H1 (cell line): ENCODE results near the gene ERN2. TPM values are rescaled to one million over a fixed set of nuclear protein-coding genes. Genes with fewer than 3 reads are reported as not detected.

ENCODE experiments used
- CTCF ChIA-PET: fragments of 300-600 bp; sonication (Branson Sonifier 250); formaldehyde crosslinking; loops from one replicate; lab custom pipeline; 2021; ENCODE audit not compliant: partially characterized antibody; lab: Charles Lee
- POLR2A ChIA-PET: fragments of 300-600 bp; sonication (Branson Sonifier 250); formaldehyde crosslinking; loops from one replicate; lab custom pipeline; 2021; ENCODE audit warnings: inconsistent platforms; ENCODE audit not compliant: partially characterized antibody; lab: Charles Lee
- DNase-seq, 2 experiments: peaks; one replicate each; pipeline versions ENCODE4 v3.0.0 to v3.0.0-alpha.2; 2010 to 2022; ENCODE audit warnings: low spot score in 2 of 2, low read depth in 1 of 2, mixed read lengths in 1 of 2
- FAIRE-seq: peaks from 2 replicates; lab custom pipeline; 2011; peaks lifted over from hg19 to GRCh38; lab: Jason Lieb, UNC
- H2AFZ ChIP-seq: 2 replicates; pipeline ENCODE4 v1.8.1; 2012; ENCODE audit warnings: low read length, inconsistent platforms
- H2AK5ac ChIP-seq: 2 replicates; pipeline ENCODE4 v1.6.1; 2013; ENCODE audit warnings: low read depth, low read length
- H2BK120ac ChIP-seq: replicated peaks from 2 replicates; pipeline ENCODE3; 2013; ENCODE audit warnings: low read depth, low read length, inconsistent platforms
- H2BK12ac ChIP-seq: 2 replicates; pipeline ENCODE4 v1.6.1; 2013; ENCODE audit warnings: low read depth, low read length
- H2BK15ac ChIP-seq: 2 replicates; pipeline ENCODE4 v1.6.1; 2013; ENCODE audit warnings: low read length
- H2BK20ac ChIP-seq: 2 replicates; pipeline ENCODE4 v1.6.1; 2013; ENCODE audit warnings: low read length
- H2BK5ac ChIP-seq: 2 replicates; pipeline ENCODE4 v1.6.1; 2013; ENCODE audit warnings: low read depth, low read length
- H3K14ac ChIP-seq: 2 replicates; pipeline ENCODE4 v1.6.1; 2013; ENCODE audit warnings: inconsistent platforms; ENCODE audit not compliant: insufficient read length
- H3K18ac ChIP-seq: 2 replicates; pipeline ENCODE4 v1.6.1; 2013; ENCODE audit warnings: low read length; ENCODE audit errors: extremely low read depth
- H3K23ac ChIP-seq: 2 replicates; pipeline ENCODE4 v1.6.1; 2013; ENCODE audit warnings: inconsistent platforms; ENCODE audit not compliant: insufficient read length
- H3K23me2 ChIP-seq: 2 replicates; pipeline ENCODE4 v1.6.1; 2013; ENCODE audit warnings: low read depth, low read length
- H3K27ac ChIP-seq: 2 replicates; pipeline ENCODE4 v1.6.1; 2011; ENCODE audit warnings: low read depth, low read length, inconsistent platforms
- H3K27me3 ChIP-seq, 4 experiments: replicated peaks in 1 of 4; 1 replicate in 1 of 4; 2 replicates in 3 of 4; pipeline versions ENCODE4 v1.6.1 to v1.8.1; 2011 to 2013; ENCODE audit warnings: low read length in 3 of 4, mild to moderate bottlenecking in 3 of 4, inconsistent platforms in 2 of 4, mixed read lengths in 2 of 4, moderate library complexity in 1 of 4; ENCODE audit not compliant: control insufficient read depth in 3 of 4, insufficient read depth in 3 of 4; ENCODE audit errors: extremely low read depth in 1 of 4
- H3K36me3 ChIP-seq, 4 experiments: 2 replicates each; pipeline versions ENCODE4 v1.6.1 to v1.8.1; 2011 to 2013; ENCODE audit warnings: mild to moderate bottlenecking in 4 of 4, low read length in 3 of 4, moderate library complexity in 2 of 4, control low read depth in 1 of 4, inconsistent platforms in 1 of 4; ENCODE audit not compliant: insufficient read depth in 4 of 4, control insufficient read depth in 2 of 4
- H3K4ac ChIP-seq: replicated peaks from 2 replicates; pipeline ENCODE3; 2013; ENCODE audit warnings: low read length, low read depth, mixed read lengths, inconsistent platforms; ENCODE audit not compliant: insufficient read length
- H3K4me1 ChIP-seq, 4 experiments: replicated peaks in 1 of 4; 1 replicate in 1 of 4; 2 replicates in 3 of 4; pipeline versions ENCODE4 v1.6.1 to v1.8.1; 2011 to 2013; ENCODE audit warnings: low read length in 3 of 4, inconsistent platforms in 2 of 4, mixed read lengths in 1 of 4; ENCODE audit not compliant: insufficient read depth in 4 of 4, control insufficient read depth in 3 of 4
- H3K4me2 ChIP-seq, 2 experiments: 2 replicates each; pipeline versions ENCODE4 v1.6.1 to v1.8.1; 2011 to 2013; ENCODE audit warnings: low read depth in 2 of 2, low read length in 2 of 2, control low read depth in 1 of 2, inconsistent platforms in 1 of 2, mild to moderate bottlenecking in 1 of 2; ENCODE audit not compliant: insufficient read depth in 1 of 2
- H3K4me3 ChIP-seq, 4 experiments: fragments of 200-600, 300-600 bp in 1 of 4; sonication (generic), shearing (Covaris generic), sonication (Bioruptor Twin) in 1 of 4; 2 replicates each; pipeline versions ENCODE4 v1.5.1 to v1.8.1; 2011 to 2016; ENCODE audit warnings: low read length in 4 of 4, low read depth in 3 of 4, control low read depth in 2 of 4, inconsistent platforms in 2 of 4, mild to moderate bottlenecking in 2 of 4, mixed read lengths in 1 of 4, moderate library complexity in 1 of 4; ENCODE audit not compliant: insufficient read depth in 2 of 4; ENCODE audit errors: extremely low read depth in 1 of 4
- H3K56ac ChIP-seq: replicated peaks from 2 replicates; pipeline ENCODE3; 2013; ENCODE audit warnings: low read depth, mild to moderate bottlenecking, mixed read lengths, low read length, inconsistent platforms; ENCODE audit not compliant: insufficient read length
- H3K79me1 ChIP-seq: 2 replicates; pipeline ENCODE4 v1.6.1; 2013; ENCODE audit warnings: low read depth, low read length, control low read depth
- H3K79me2 ChIP-seq, 2 experiments: 2 replicates each; pipeline versions ENCODE4 v1.6.1 to v1.8.1; 2012 to 2013; ENCODE audit warnings: low read length in 2 of 2, mild to moderate bottlenecking in 2 of 2, inconsistent platforms in 1 of 2; ENCODE audit not compliant: insufficient read depth in 2 of 2, control insufficient read depth in 1 of 2
- H3K9ac ChIP-seq, 4 experiments: replicated peaks in 1 of 4; 1 replicate in 1 of 4; 2 replicates in 3 of 4; pipeline versions ENCODE4 v1.6.1 to v1.8.1; 2011 to 2013; ENCODE audit warnings: low read depth in 3 of 4, low read length in 3 of 4, control low read depth in 2 of 4, mild to moderate bottlenecking in 2 of 4, moderate library complexity in 2 of 4, inconsistent platforms in 1 of 4; ENCODE audit errors: extremely low read depth in 1 of 4
- H3K9me3 ChIP-seq, 2 experiments: 2 replicates each; pipeline versions ENCODE4 v1.6.1 to v1.8.1; 2012 to 2013; ENCODE audit warnings: mild to moderate bottlenecking in 2 of 2, moderate library complexity in 2 of 2, control low read depth in 1 of 2, inconsistent platforms in 1 of 2, low read depth in 1 of 2, low read length in 1 of 2, mixed read lengths in 1 of 2; ENCODE audit not compliant: insufficient read depth in 2 of 2
- H4K20me1 ChIP-seq, 2 experiments: replicated peaks in 1 of 2; 2 replicates each; pipeline versions ENCODE3 to v1.8.1; 2011 to 2013; ENCODE audit warnings: inconsistent platforms in 2 of 2, low read length in 2 of 2, mild to moderate bottlenecking in 1 of 2; ENCODE audit not compliant: insufficient read depth in 2 of 2, control insufficient read depth in 1 of 2
- H4K5ac ChIP-seq: 2 replicates; pipeline ENCODE4 v1.6.1; 2013; ENCODE audit warnings: low read length, low read depth, mixed read lengths, inconsistent platforms; ENCODE audit not compliant: insufficient read length
- H4K8ac ChIP-seq: 2 replicates; pipeline ENCODE4 v1.8.0; 2013; ENCODE audit warnings: mild to moderate bottlenecking, moderate library complexity, low read length, inconsistent platforms; ENCODE audit not compliant: insufficient read depth; ENCODE audit errors: extremely low read depth
- H4K91ac ChIP-seq: replicated peaks from 2 replicates; pipeline ENCODE3; 2013; ENCODE audit warnings: low read length, mixed read lengths, inconsistent platforms; ENCODE audit not compliant: insufficient read length
- BRCA1 ChIP-seq: IDR thresholded peaks from 2 replicates; pipeline ENCODE4 v1.6.1; 2012; ENCODE audit warnings: low read depth, low read length, improper control_type of control experiment
- RBBP5 ChIP-seq: IDR thresholded peaks from 2 replicates; pipeline ENCODE4 v1.7.1; 2012; ENCODE audit warnings: low read depth, mild to moderate bottlenecking, inconsistent platforms, low read length, moderate library complexity, borderline replicate concordance
- SIN3A ChIP-seq, 2 experiments: IDR thresholded peaks in 1 of 2; conservative IDR thresholded peaks in 1 of 2; 2 replicates each; pipeline ENCODE4 v1.6.1; 2011 to 2012; ENCODE audit warnings: low read length in 2 of 2, improper control_type of control experiment in 1 of 2, low read depth in 1 of 2, mild to moderate bottlenecking in 1 of 2
- SRF ChIP-seq: IDR thresholded peaks from 2 replicates; pipeline ENCODE4 v1.6.1; 2011; ENCODE audit warnings: mild to moderate bottlenecking, low read depth, low read length, moderate library complexity
- TCF12 ChIP-seq: IDR thresholded peaks from 2 replicates; pipeline ENCODE4 v1.6.1; 2011; ENCODE audit warnings: low read depth, mild to moderate bottlenecking, low read length
- whole genome bisulfite sequencing, 2 experiments: shearing (Covaris generic) in 1 of 2; methylation state at CpG; one replicate each; pipeline versions ENCODE4 v1.1.6 to v1.1.7; 2013 to 2015; ENCODE audit warnings: low lambda C conversion rate in 2 of 2, mixed read lengths in 2 of 2, inconsistent platforms in 1 of 2, low coverage in 1 of 2, missing lambda C conversion rate in 1 of 2; ENCODE audit not compliant: insufficient replicate concordance in 2 of 2, insufficient coverage in 1 of 2, insufficient read length in 1 of 2; ENCODE audit errors: extremely low coverage in 1 of 2, missing lambda C conversion rate in 1 of 2; 5-methylcytosine and 5-hydroxymethylcytosine counted together
- polyA plus RNA-seq, 7 experiments: library from polyadenylated mRNA; depleted of rRNA in 3 of 7; stranded (reverse) in 5 of 7; unstranded in 2 of 7; fragments of >200 nt in 5 of 7; fragments of 200-250 nt in 2 of 7; gene quantifications; 1 replicate in 5 of 7; 2 replicates in 1 of 7; 4 replicates in 1 of 7; pipeline versions ENCODE4 v1.2.1 to v1.2.3, GENCODE V29; 2011 to 2013; ENCODE audit warnings: missing spikeins in 2 of 7, mixed read lengths in 2 of 7
- total RNA-seq: library from RNA; stranded (reverse); fragmentation: NEBNext Ultra II Directional; extraction: Animal tissue kit (Norgen Biotek cat#: 25700); gene quantifications from 2 replicates; pipeline ENCODE4 v1.2.1, GENCODE V29; 2021

Gene ERN2
- total and polyA plus RNA-seq, 2 of the 8 experiments (the other 6 are each of a cell fraction or from before 2014, with no cell fraction given) = 2.4 to 4.4 TPM

GRCh38 chr16:23734176-23734893 is 21.3 kb upstream of the ERN2 start:
- Histone ChIP-seq H3K4me2 (no peak overlapping the region), H3K4me3 (no peak overlapping the region), H3K56ac (no peak overlapping the region), H3K79me2 (no peaks in the 10 kb centered on the region), H3K4me1 (no peaks in the 10 kb centered on the region; a peak in 5 of 7 replicates), H3K4ac (no peak overlapping the region), H3K79me1 (no peaks in the 10 kb centered on the region), H3K18ac (no peak overlapping the region), H4K5ac (no peak overlapping the region), H4K8ac (no peak overlapping the region), H3K23ac (no peak overlapping the region), H3K36me3 (no peaks in the 10 kb centered on the region), H4K20me1 (no peaks in the 10 kb centered on the region), H3K23me2 (peaks cover 2% of the 10 kb centered on the region; the same call in 1 of the 2 replicates), H2BK20ac (no peak overlapping the region), H2AK5ac (no peak overlapping the region), H3K9ac (no peak overlapping the region), H2AFZ (no peak overlapping the region), H3K27me3 (no peaks in the 10 kb centered on the region), H2BK12ac (0 out of 2 replicates have a peak overlapping the region, but pooled peaks have one; percentile 27), H3K27ac (no peak overlapping the region), H2BK5ac (no peak overlapping the region), H2BK15ac (no peak overlapping the region), H3K14ac (no peak overlapping the region), H3K9me3 (no peaks in the 10 kb centered on the region), H2BK120ac (no peak overlapping the region), H4K91ac (no peak overlapping the region)
- ChIA-PET POLR2A (interaction anchor here (1.0 kb wide), 2 partner anchors 21 to 53 kb away, joined by 3 read pairs; partner anchors contain the start of gene ERN2), CTCF (interaction anchor here (0.6 to 6.7 kb wide), 8 partner anchors 10 to 303 kb away, joined by 3 to 42 read pairs (median 4); no protein-coding TSS in a partner anchor)
- TF ChIP-seq SRF (no peak), SIN3A (conservative IDR thresholded peaks at IDR 0.05 in 1 of 2, IDR thresholded peaks at IDR 0.05 in 1 of 2; ENCODE audit: low read depth in 1 of 2, low read length in 2 of 2) (no peak), BRCA1 (no peak), TCF12 (no peak), RBBP5 (no peak)
- FAIRE-seq (no peak), DNase-seq (no peak)
- 89% methylated on average over 19 of the region's 19 CpGs; no CpG with 5 or more reads in 1 of the 2 experiments for WGBS, 2 experiments
